ENCODE data around the gene PLPPR1.

PLPPR1 gene

GRCh38 chr9:101332362-101332761 lies 303.8 kb downstream of the PLPPR1 start:
- TF ChIP-seq CTCF (IDR thresholded peaks at IDR 0.05): no peak
- intact Hi-C loops (cut with DNase I; ENCODE audit: low total_unique reads): no loop called here
- no peaks in the 10 kb centered on the region for H3K27me3 ChIP-seq
- no peaks in the 10 kb centered on the region for H3K36me3 ChIP-seq
- H3K4me1 ChIP-seq: no peaks in the 10 kb centered on the region
- H3K4me3 ChIP-seq: no peak overlapping the region
- no peak overlapping the region for H3K27ac ChIP-seq
- no peak for DNase-seq
- H3K9me3 ChIP-seq: no peaks in the 10 kb centered on the region

- Histone ChIP-seq H3K27me3 (no peaks in the 10 kb centered on the region), H3K36me3 (no peaks in the 10 kb centered on the region), H3K4me1 (no peaks in the 10 kb centered on the region), H3K27ac (no peak overlapping the region), H3K9me3 (no peaks in the 10 kb centered on the region), H3K4me3 (no peak overlapping the region)
- no peak for TF ChIP-seq CTCF (IDR thresholded peaks at IDR 0.05)
- intact Hi-C loops (cut with DNase I; ENCODE audit: low total_unique reads): no loop called here
- DNase-seq: no peak
These were observed 305.0 kb downstream of the PLPPR1 start for GRCh38 chr9:101333490-101333889.

GRCh38 chr9:101333926-101334702 lies 305.6 kb downstream of the PLPPR1 start:
- Histone ChIP-seq H3K9me3 (no peaks in the 10 kb centered on the region), H3K27ac (no peak overlapping the region), H3K27me3 (no peaks in the 10 kb centered on the region), H3K4me1 (no peaks in the 10 kb centered on the region), H3K4me3 (no peak overlapping the region), H3K36me3 (no peaks in the 10 kb centered on the region)
- intact Hi-C loops (cut with DNase I; ENCODE audit: low total_unique reads): no loop called here
- DNase-seq: no peak
- no peak for TF ChIP-seq CTCF (IDR thresholded peaks at IDR 0.05)

GRCh38 chr9:101336091-101336490 lies 307.6 kb downstream of the PLPPR1 start:
- H3K27ac ChIP-seq: no peak overlapping the region
- intact Hi-C loops (cut with DNase I; ENCODE audit: low total_unique reads): no loop called here
- H3K27me3 ChIP-seq: no peaks in the 10 kb centered on the region
- no peaks in the 10 kb centered on the region for H3K9me3 ChIP-seq
- no peak for DNase-seq
- no peak overlapping the region for H3K4me3 ChIP-seq
- no peaks in the 10 kb centered on the region for H3K4me1 ChIP-seq
- TF ChIP-seq CTCF (IDR thresholded peaks at IDR 0.05): no peak
- H3K36me3 ChIP-seq: no peaks in the 10 kb centered on the region

- Histone ChIP-seq H3K27ac (no peak overlapping the region), H3K4me3 (no peak overlapping the region), H3K4me1 (no peaks in the 10 kb centered on the region), H3K27me3 (no peaks in the 10 kb centered on the region), H3K9me3 (no peaks in the 10 kb centered on the region), H3K36me3 (no peaks in the 10 kb centered on the region)
- TF ChIP-seq CTCF (IDR thresholded peaks at IDR 0.05): no peak
- intact Hi-C loops (cut with DNase I; ENCODE audit: low total_unique reads): no loop called here
- DNase-seq: no peak
These were observed 308.7 kb downstream of the PLPPR1 start for GRCh38 chr9:101337237-101337636.

All from tibial artery (tissue), 4 donors.